MM.1S (cell line): ENCODE data around the gene BTBD9.

Source experiments
- DNase-seq: peaks from one replicate; pipeline ENCODE4 v3.0.0-alpha.2; 2015
- H2AFZ ChIP-seq: fragments of 300-600 bp; sonication (generic); 2 replicates; pipeline ENCODE4 v1.6.0; 2016; ENCODE audit warnings: antibody characterized with exemption, low read length
- H3F3A ChIP-seq: fragments of 300-600 bp; sonication (generic); 2 replicates; pipeline ENCODE4 v1.6.1; 2016; ENCODE audit warnings: mild to moderate bottlenecking, antibody characterized with exemption, low read length, moderate library complexity, mixed read lengths; ENCODE audit not compliant: insufficient read depth
- H3K27ac ChIP-seq: fragments of 300-600 bp; sonication (generic); 2 replicates; pipeline ENCODE4 v1.5.1; 2016; ENCODE audit warnings: mild to moderate bottlenecking, low read length
- H3K27me3 ChIP-seq: fragments of 300-600 bp; sonication (generic); replicated peaks from 2 replicates; pipeline ENCODE4 v1.6.0; 2016; ENCODE audit warnings: low read length; ENCODE audit not compliant: insufficient read depth
- H3K36me3 ChIP-seq: fragments of 300-600 bp; sonication (generic); replicated peaks from 2 replicates; pipeline ENCODE4 v1.6.1; 2016; ENCODE audit warnings: mild to moderate bottlenecking, low read length, mixed read lengths; ENCODE audit not compliant: insufficient read depth
- H3K4me1 ChIP-seq: fragments of 300-600 bp; sonication (generic); 2 replicates; pipeline ENCODE4 v1.6.1; 2016; ENCODE audit warnings: low read length, mixed read lengths
- H3K4me2 ChIP-seq: fragments of 300-600 bp; sonication (generic); 2 replicates; pipeline ENCODE4 v1.6.0; 2016; ENCODE audit warnings: low read depth, low read length
- H3K4me3 ChIP-seq: fragments of 300-600 bp; sonication (generic); 2 replicates; pipeline ENCODE4 v1.5.1; 2016; ENCODE audit warnings: low read length, mixed read lengths
- H3K79me2 ChIP-seq: fragments of 300-600 bp; sonication (generic); 2 replicates; pipeline ENCODE4 v1.6.1; 2016; ENCODE audit warnings: mixed run types, low read length, mixed read lengths
- H3K9ac ChIP-seq: fragments of 300-600 bp; sonication (generic); 2 replicates; pipeline ENCODE4 v1.6.1; 2016; ENCODE audit warnings: low read length, mixed read lengths
- H3K9me2 ChIP-seq: fragments of 300-600 bp; sonication (generic); replicated peaks from 2 replicates; pipeline ENCODE4 v1.6.1; 2016; ENCODE audit warnings: mild to moderate bottlenecking, low read length, mixed read lengths; ENCODE audit not compliant: insufficient read depth
- H3K9me3 ChIP-seq: fragments of 300-600 bp; sonication (generic); replicated peaks from 2 replicates; pipeline ENCODE4 v1.6.1; 2016; ENCODE audit warnings: mild to moderate bottlenecking, low read length, mixed read lengths; ENCODE audit not compliant: insufficient read depth
- H4K20me1 ChIP-seq: fragments of 300-600 bp; sonication (generic); 2 replicates; pipeline ENCODE4 v1.6.1; 2016; ENCODE audit warnings: mild to moderate bottlenecking, low read length, moderate library complexity, mixed read lengths; ENCODE audit not compliant: insufficient read depth
- CTCF ChIP-seq: fragments of 300-600 bp; sonication (generic); IDR thresholded peaks from 2 replicates; pipeline ENCODE4 v1.5.1; 2016; ENCODE audit warnings: antibody characterized with exemption, low read length, mixed read lengths
- EZH2 ChIP-seq: fragments of 300-600 bp; sonication (generic); optimal IDR thresholded peaks from 2 replicates; pipeline ENCODE3; 2017; ENCODE audit warnings: low read depth, mild to moderate bottlenecking, antibody characterized with exemption, low read length, mixed read lengths
- EZH2phosphoT487 ChIP-seq: fragments of 300-600 bp; sonication (generic); IDR thresholded peaks from 2 replicates; pipeline ENCODE4 v1.6.1; 2018; ENCODE audit warnings: antibody characterized with exemption, low read length

BTBD9 gene

GRCh38 chr6:38509713-38510112, 130.0 kb downstream of the BTBD9 start:
- TF ChIP-seq EZH2: no peak
- TF ChIP-seq EZH2phosphoT487: no peak
- no peak for TF ChIP-seq CTCF

DNA sequence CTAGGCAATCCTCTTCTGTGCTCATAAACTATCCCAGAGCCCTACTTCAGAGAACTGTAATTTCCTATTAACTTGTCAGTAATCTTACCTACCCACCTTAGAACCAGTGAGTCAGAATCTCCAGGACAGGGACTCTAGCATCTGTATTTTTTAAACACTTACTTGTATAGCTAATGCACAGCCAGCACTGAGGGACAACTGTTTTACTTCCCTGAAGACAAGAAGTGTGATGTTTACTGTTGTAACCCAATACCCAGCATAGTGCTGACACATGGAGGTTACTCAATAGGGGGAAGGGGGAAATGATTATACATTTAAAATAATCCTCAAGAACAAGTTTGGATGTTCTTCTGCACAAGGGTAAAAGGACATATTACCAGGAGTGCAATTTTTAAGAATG, 130.8 kb downstream of the BTBD9 start:
- no peaks in the 10 kb centered on the region for H3K4me1 ChIP-seq
- H3K27ac ChIP-seq: no peak overlapping the region
- no peaks in the 10 kb centered on the region for H3K9me3 ChIP-seq
- no peak overlapping the region for H3K4me3 ChIP-seq
- no peak for DNase-seq
- no peak overlapping the region for H3K9ac ChIP-seq
- H3K4me2 ChIP-seq: no peak overlapping the region
- no peaks in the 10 kb centered on the region for H3K9me2 ChIP-seq
- H3F3A ChIP-seq: no peaks in the 10 kb centered on the region
- no peaks in the 10 kb centered on the region for H3K27me3 ChIP-seq
- no peaks in the 10 kb centered on the region for H4K20me1 ChIP-seq
- H3K79me2 ChIP-seq: no peaks in the 10 kb centered on the region
- no peaks in the 10 kb centered on the region for H3K36me3 ChIP-seq
- TF ChIP-seq EZH2phosphoT487: no peak
- no peak for TF ChIP-seq CTCF
- no peak for TF ChIP-seq EZH2
- no peak overlapping the region for H2AFZ ChIP-seq

More at GRCh38 chr6:38509713-38510112, 130.0 kb downstream of the BTBD9 start:
- Histone ChIP-seq H4K20me1 (no peaks in the 10 kb centered on the region), H2AFZ (no peak overlapping the region), H3K4me1 (no peaks in the 10 kb centered on the region), H3K9me3 (no peaks in the 10 kb centered on the region), H3K9ac (no peak overlapping the region), H3K27me3 (no peaks in the 10 kb centered on the region), H3F3A (no peaks in the 10 kb centered on the region), H3K4me2 (no peak overlapping the region), H3K79me2 (no peaks in the 10 kb centered on the region), H3K36me3 (no peaks in the 10 kb centered on the region), H3K27ac (no peak overlapping the region), H3K9me2 (no peaks in the 10 kb centered on the region), H3K4me3 (no peak overlapping the region)
- no peak for DNase-seq

DNA sequence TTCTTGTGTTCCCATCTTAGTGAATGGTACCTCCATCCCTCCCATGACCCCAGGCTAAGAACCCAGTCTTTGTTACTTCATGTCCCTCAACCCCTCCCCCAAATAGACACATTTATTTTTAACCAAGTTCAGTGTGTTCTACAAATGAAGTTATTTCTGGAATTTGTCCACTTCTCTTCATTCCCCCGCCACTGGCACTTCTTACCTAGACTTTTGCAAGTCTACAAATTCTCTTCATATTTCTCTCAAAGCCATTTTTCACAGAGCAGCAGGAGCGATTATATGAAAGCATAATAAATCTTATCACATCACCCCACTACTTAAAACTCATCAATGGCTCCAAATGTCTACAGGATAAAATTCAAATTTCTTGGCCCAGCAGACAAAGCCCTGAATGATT, 131.4 kb downstream of the BTBD9 start:
- H3K36me3 ChIP-seq: no peaks in the 10 kb centered on the region
- no peak overlapping the region for H3K27ac ChIP-seq
- H3K9me2 ChIP-seq: no peaks in the 10 kb centered on the region
- H3K27me3 ChIP-seq: no peaks in the 10 kb centered on the region
- H4K20me1 ChIP-seq: no peaks in the 10 kb centered on the region
- H3K4me3 ChIP-seq: no peak overlapping the region
- no peak overlapping the region for H3K9ac ChIP-seq
- no peak overlapping the region for H3K4me2 ChIP-seq
- no peaks in the 10 kb centered on the region for H3K79me2 ChIP-seq
- H3K4me1 ChIP-seq: no peaks in the 10 kb centered on the region
- H3F3A ChIP-seq: no peaks in the 10 kb centered on the region
- H2AFZ ChIP-seq: no peak overlapping the region
- DNase-seq: no peak
- TF ChIP-seq EZH2: no peak
- TF ChIP-seq CTCF: no peak
- TF ChIP-seq EZH2phosphoT487: no peak
- H3K9me3 ChIP-seq: no peaks in the 10 kb centered on the region

- no peak overlapping the region for H3K27ac ChIP-seq
- no peaks in the 10 kb centered on the region for H3K9me2 ChIP-seq
- H3K36me3 ChIP-seq: no peaks in the 10 kb centered on the region
- H3K27me3 ChIP-seq: no peaks in the 10 kb centered on the region
- TF ChIP-seq EZH2 (no peak), CTCF (no peak), EZH2phosphoT487 (no peak)
- no peaks in the 10 kb centered on the region for H3K9me3 ChIP-seq
- no peak overlapping the region for H2AFZ ChIP-seq
- H3K9ac ChIP-seq: no peak overlapping the region
- no peaks in the 10 kb centered on the region for H3K4me1 ChIP-seq
- H3F3A ChIP-seq: no peaks in the 10 kb centered on the region
- H3K79me2 ChIP-seq: no peaks in the 10 kb centered on the region
- no peak overlapping the region for H3K4me2 ChIP-seq
- DNase-seq: no peak
- H4K20me1 ChIP-seq: no peaks in the 10 kb centered on the region
- H3K4me3 ChIP-seq: no peak overlapping the region
Observed at GRCh38 chr6:38507173-38507572, 132.6 kb downstream of the BTBD9 start.
